Activated B cell treated with CpG ODN at 0.5 μM for 24 hours (primary cell): Measurements from ENCODE around the gene LY6G6C. TPM values are rescaled to one million over a fixed set of nuclear protein-coding genes. Genes with fewer than 3 reads are reported as not detected.

ENCODE experiments used
- ATAC-seq: fragments of 200-7000 bp; cut with Tn5 transposase; one replicate; pipeline ENCODE4 v1.10.0; 2021; ENCODE audit warnings: low read depth, mild to moderate bottlenecking, moderate library complexity
- CTCF ChIA-PET: fragments of 350-600 bp; sonication (Branson Sonifier 250); formaldehyde crosslinking; loops from one replicate; lab custom pipeline; 2021; ENCODE audit warnings: antibody characterized with exemption; lab: Charles Lee
- POLR2A ChIA-PET: fragments of 350-600 bp; sonication (Branson Sonifier 250); formaldehyde crosslinking; loops from one replicate; lab custom pipeline; 2021; ENCODE audit warnings: antibody characterized with exemption; lab: Charles Lee
- DNase-seq: peaks from one replicate; pipeline ENCODE4 v3.0.0; 2022
- H3K27ac Mint-ChIP-seq: one replicate; pipeline ENCODE4 v1.8.0; 2020; ENCODE audit warnings: mixed read lengths
- H3K27me3 Mint-ChIP-seq: one replicate; pipeline ENCODE4 v1.8.0; 2021; ENCODE audit warnings: mixed read lengths
- H3K36me3 Mint-ChIP-seq: one replicate; pipeline ENCODE4 v1.8.0; 2021; ENCODE audit warnings: low read depth, mixed read lengths
- H3K4me1 Mint-ChIP-seq: one replicate; pipeline ENCODE4 v1.8.0; 2021; ENCODE audit warnings: mixed read lengths
- H3K4me3 Mint-ChIP-seq: one replicate; pipeline ENCODE4 v1.8.0; 2020; ENCODE audit warnings: mild to moderate bottlenecking, mixed read lengths
- H3K9me3 Mint-ChIP-seq: one replicate; pipeline ENCODE4 v1.8.0; 2020; ENCODE audit warnings: mixed read lengths
- intact Hi-C: fragments of 100-400 bp; cut with micrococcal nuclease; formaldehyde crosslinking; loops from one replicate; pipeline ENCODE4 v1.15.1; 2024
- total RNA-seq: library from RNA; stranded (reverse); gene quantifications from 2 replicates; pipeline ENCODE4 v1.2.3, GENCODE V29; 2022
- TF ChIP-seq, protein P1 (sequence below): fragments of 200-600 bp; IDR thresholded peaks from one replicate; pipeline ENCODE4 v1.8.0; 2022; ENCODE audit warnings: antibody characterized with exemption, mild to moderate bottlenecking

LY6G6C gene
- total RNA-seq, 1 donor from 2014 or later: not detected

DNA sequence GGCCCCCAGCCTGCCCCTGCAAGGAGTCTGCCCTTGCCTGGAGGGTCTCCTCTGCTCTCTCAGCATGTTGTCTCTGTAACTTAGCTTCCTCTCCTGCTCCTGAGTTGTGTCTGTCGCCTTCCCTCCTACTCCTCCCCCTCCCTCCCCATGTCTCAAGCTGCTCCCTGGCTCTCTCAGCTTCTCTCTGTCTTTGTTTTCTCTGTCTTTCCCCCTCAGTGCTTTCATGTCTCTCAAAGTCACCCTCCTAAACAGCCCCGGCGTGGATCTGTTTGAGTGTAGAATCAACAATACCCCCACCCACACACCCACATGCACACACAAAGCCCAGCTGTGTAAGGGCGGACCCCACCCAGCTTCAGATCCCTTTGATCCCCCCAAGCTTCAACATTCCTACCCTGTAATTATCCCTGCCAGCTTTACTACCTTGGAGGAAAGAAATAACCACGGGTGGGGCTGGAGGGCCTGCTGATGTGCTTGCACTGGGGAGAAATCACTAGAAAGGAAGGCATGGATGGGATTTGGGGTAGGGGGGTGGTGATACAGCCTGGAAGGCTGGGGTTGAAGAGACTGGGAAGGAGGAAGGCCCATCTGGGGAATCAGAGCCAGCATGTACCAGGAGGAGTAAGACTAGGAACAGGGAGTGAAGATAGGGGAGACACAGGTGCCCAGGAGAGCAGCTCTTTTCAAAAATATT, 7.4 kb downstream of the LY6G6C start:
- no peak overlapping the region for H3K4me3 Mint-ChIP-seq
- no peaks in the 10 kb centered on the region for H3K9me3 Mint-ChIP-seq
- no peaks in the 10 kb centered on the region for H3K27me3 Mint-ChIP-seq
- peaks cover 12% of the 10 kb centered on the region for H3K4me1 Mint-ChIP-seq
- DNase-seq (no peak), ATAC-seq (no peak)
- no peaks in the 10 kb centered on the region for H3K36me3 Mint-ChIP-seq
- CTCF ChIA-PET: no interaction called here
- TF ChIP-seq, protein P1, sequence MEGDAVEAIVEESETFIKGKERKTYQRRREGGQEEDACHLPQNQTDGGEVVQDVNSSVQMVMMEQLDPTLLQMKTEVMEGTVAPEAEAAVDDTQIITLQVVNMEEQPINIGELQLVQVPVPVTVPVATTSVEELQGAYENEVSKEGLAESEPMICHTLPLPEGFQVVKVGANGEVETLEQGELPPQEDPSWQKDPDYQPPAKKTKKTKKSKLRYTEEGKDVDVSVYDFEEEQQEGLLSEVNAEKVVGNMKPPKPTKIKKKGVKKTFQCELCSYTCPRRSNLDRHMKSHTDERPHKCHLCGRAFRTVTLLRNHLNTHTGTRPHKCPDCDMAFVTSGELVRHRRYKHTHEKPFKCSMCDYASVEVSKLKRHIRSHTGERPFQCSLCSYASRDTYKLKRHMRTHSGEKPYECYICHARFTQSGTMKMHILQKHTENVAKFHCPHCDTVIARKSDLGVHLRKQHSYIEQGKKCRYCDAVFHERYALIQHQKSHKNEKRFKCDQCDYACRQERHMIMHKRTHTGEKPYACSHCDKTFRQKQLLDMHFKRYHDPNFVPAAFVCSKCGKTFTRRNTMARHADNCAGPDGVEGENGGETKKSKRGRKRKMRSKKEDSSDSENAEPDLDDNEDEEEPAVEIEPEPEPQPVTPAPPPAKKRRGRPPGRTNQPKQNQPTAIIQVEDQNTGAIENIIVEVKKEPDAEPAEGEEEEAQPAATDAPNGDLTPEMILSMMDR: no peak
- intact Hi-C loops: no loop called here
- H3K27ac Mint-ChIP-seq: no peak overlapping the region
- POLR2A ChIA-PET: interaction anchor here (1.0 to 1.3 kb wide), 2 partner anchors 11 kb away, joined by 3 read pairs; partner anchors contain the start of gene ABHD16A

DNA sequence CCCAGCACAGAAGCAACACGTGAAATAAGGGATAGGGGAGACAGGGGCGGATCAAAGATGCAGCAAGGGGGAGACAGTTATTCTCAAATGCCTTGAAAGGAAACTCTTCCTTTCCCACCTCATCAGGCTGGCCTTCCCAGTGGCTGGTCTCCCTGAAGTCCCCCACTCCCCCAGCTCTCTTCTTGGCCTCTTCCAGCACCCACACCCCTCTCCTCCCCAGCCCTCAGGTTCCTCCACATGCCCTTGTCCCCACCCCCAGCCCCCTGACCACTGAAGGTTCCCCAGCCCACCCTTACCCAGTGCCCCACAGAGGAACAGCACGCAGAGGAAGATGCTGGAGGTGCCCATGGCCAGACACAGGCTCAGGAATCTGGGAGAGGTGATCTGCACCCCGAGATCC, 8.1 kb downstream of the LY6G6C start:
- intact Hi-C loops: no loop called here
- ChIA-PET POLR2A (interaction anchor here (1.0 kb wide), 1 partner anchor 12 kb away, joined by 3 read pairs; no protein-coding TSS in a partner anchor), CTCF (no interaction called here)
- H3K36me3 Mint-ChIP-seq: no peaks in the 10 kb centered on the region
- no peaks in the 10 kb centered on the region for H3K9me3 Mint-ChIP-seq
- DNase-seq (no peak), ATAC-seq (no peak)
- TF ChIP-seq, protein P1: no peak
- no peaks in the 10 kb centered on the region for H3K27me3 Mint-ChIP-seq
- no peak overlapping the region for H3K4me3 Mint-ChIP-seq
- no peak overlapping the region for H3K27ac Mint-ChIP-seq
- H3K4me1 Mint-ChIP-seq: peaks cover 12% of the 10 kb centered on the region

GRCh38 chr6:31712296-31712695, 9.2 kb downstream of the LY6G6C start:
- Mint-ChIP-seq H3K9me3 (no peaks in the 10 kb centered on the region), H3K36me3 (no peaks in the 10 kb centered on the region), H3K27me3 (no peaks in the 10 kb centered on the region), H3K4me1 (peaks cover 12% of the 10 kb centered on the region), H3K4me3 (no peak overlapping the region), H3K27ac (no peak overlapping the region)
- intact Hi-C loops: no loop called here
- no peak for DNase-seq
- ChIA-PET CTCF (interaction anchor here (1.1 to 1.9 kb wide), 4 partner anchors 17 to 118 kb away, joined by 3 to 7 read pairs (median 4); partner anchors contain the start of gene DDAH2), POLR2A (interaction anchor here (0.6 to 2.2 kb wide), 4 partner anchors 8 to 35 kb away, joined by 3 to 6 read pairs (median 4); partner anchors contain the start of genes ABHD16A and MSH5)
- TF ChIP-seq, protein P1: no peak
- ATAC-seq: peak; percentile 90

GRCh38 chr6:31711233-31711632, 10.3 kb downstream of the LY6G6C start:
- POLR2A ChIA-PET: interaction anchor here (0.5 to 2.2 kb wide), 5 partner anchors 8 to 91 kb away, joined by 3 to 5 read pairs (median 5); partner anchors contain the start of genes ABHD16A, CLIC1 and MSH5
- H3K4me3 Mint-ChIP-seq: no peak overlapping the region

More at GRCh38 chr6:31711233-31711632, 10.3 kb downstream of the LY6G6C start:
- no peak overlapping the region for H3K27ac Mint-ChIP-seq
- CTCF ChIA-PET: interaction anchor here (0.6 to 1.9 kb wide), 3 partner anchors 18 to 156 kb away, joined by 3 to 7 read pairs (median 5); partner anchors contain the start of gene DDAH2
- no peak for DNase-seq
- intact Hi-C loops: no loop called here
- no peaks in the 10 kb centered on the region for H3K27me3 Mint-ChIP-seq
- H3K9me3 Mint-ChIP-seq: no peaks in the 10 kb centered on the region
- TF ChIP-seq, protein P1: no peak
- no peaks in the 10 kb centered on the region for H3K36me3 Mint-ChIP-seq
- no peak for ATAC-seq
- H3K4me1 Mint-ChIP-seq: peaks cover 12% of the 10 kb centered on the region
